Gastrocnemius medialis (tissue), 4 donors: ENCODE measurements around the gene S100A9.

Experiments used
- POLR2A ChIP-seq, 2 donors: fragments of 450-650 bp; IDR thresholded peaks; one replicate each; pipeline ENCODE4 v1.6.1; 2017; ENCODE audit warnings: antibody characterized with exemption in 2 of 2, mild to moderate bottlenecking in 2 of 2, moderate library complexity in 2 of 2
- TF ChIP-seq, protein P1 (sequence below), 5 experiments: fragments of 450-650 bp in 3 of 5; fragments of 200-600 bp in 2 of 5; sonication (generic) in 2 of 5; IDR thresholded peaks in 4 of 5; conservative IDR thresholded peaks in 1 of 5; 1 replicate in 4 of 5; 2 replicates in 1 of 5; pipeline ENCODE4 v1.5.1; 2016 to 2019; ENCODE audit warnings: antibody characterized with exemption in 5 of 5, mild to moderate bottlenecking in 3 of 5, moderate library complexity in 3 of 5

DNA sequence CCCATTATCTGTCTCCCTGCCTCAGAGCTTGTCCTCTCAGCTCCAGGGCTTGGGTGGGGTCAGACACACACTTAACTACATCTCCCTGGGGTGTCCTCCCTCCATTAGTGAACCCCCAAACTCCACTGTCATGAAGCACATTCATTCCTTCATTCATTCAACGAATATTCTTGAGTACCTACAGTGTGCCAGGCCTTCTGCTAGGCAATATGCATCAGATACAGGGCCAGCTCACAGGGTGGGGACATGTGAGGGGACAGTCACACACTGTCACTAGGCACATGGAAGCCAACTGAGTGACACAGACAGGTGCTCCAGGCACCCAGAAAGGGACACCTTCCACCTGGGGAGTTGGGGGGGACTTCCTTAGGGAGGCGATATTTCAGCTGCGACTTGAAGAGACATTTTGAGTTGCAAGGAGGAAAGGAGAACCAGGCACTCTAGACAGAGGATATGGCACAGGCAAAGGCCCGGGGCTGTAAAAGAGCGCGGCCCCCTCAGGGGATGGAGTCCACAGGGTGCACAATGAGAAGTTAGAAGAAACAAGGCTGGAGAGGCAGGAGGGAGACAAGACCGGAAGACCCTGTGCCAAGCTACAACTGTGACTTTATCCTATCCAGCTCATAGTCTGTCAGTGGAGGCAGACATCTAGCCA, 41.9 kb downstream of the S100A9 start:
- TF ChIP-seq, protein P1, sequence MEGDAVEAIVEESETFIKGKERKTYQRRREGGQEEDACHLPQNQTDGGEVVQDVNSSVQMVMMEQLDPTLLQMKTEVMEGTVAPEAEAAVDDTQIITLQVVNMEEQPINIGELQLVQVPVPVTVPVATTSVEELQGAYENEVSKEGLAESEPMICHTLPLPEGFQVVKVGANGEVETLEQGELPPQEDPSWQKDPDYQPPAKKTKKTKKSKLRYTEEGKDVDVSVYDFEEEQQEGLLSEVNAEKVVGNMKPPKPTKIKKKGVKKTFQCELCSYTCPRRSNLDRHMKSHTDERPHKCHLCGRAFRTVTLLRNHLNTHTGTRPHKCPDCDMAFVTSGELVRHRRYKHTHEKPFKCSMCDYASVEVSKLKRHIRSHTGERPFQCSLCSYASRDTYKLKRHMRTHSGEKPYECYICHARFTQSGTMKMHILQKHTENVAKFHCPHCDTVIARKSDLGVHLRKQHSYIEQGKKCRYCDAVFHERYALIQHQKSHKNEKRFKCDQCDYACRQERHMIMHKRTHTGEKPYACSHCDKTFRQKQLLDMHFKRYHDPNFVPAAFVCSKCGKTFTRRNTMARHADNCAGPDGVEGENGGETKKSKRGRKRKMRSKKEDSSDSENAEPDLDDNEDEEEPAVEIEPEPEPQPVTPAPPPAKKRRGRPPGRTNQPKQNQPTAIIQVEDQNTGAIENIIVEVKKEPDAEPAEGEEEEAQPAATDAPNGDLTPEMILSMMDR (IDR thresholded peaks at IDR 0.05 in 4 of 5, conservative IDR thresholded peaks at IDR 0.05 in 1 of 5): no peak
- TF ChIP-seq POLR2A (IDR thresholded peaks at IDR 0.05): no peak
